HG03175 (cell line): ENCODE measurements around the gene COL18A1.
"Not testable (repeated sequence)": the region's sequence is repeated elsewhere in the genome, so short reads cannot be mapped to it uniquely, and the experiment has no call there.

Experiments
- ATAC-seq: cut with Tn5 transposase; IDR thresholded peaks from one replicate; pipeline ENCODE4 v1.9.1; 2021; ENCODE audit warnings: mild to moderate bottlenecking, moderate library complexity; ENCODE audit not compliant: unreplicated experiment

COL18A1 gene

GRCh38 chr21:45423968-45424853 lies 19.2 kb downstream of the COL18A1 start:
- no peak for ATAC-seq

- ATAC-seq: no peak
These were observed 20.2 kb downstream of the COL18A1 start for GRCh38 chr21:45424854-45425795.

GRCh38 chr21:45427331-45428271 lies 22.6 kb downstream of the COL18A1 start:
- ATAC-seq: no peak

GRCh38 chr21:45428534-45428933 lies 23.6 kb downstream of the COL18A1 start:
- ATAC-seq: no peak

- ATAC-seq: no peak
These were observed 24.5 kb downstream of the COL18A1 start for GRCh38 chr21:45429221-45430175.

GRCh38 chr21:45430521-45431501 lies 25.8 kb downstream of the COL18A1 start:
- ATAC-seq: no peak

GRCh38 chr21:45431781-45432572 lies 27.0 kb downstream of the COL18A1 start:
- no peak for ATAC-seq

GRCh38 chr21:45432575-45433255 lies 27.8 kb downstream of the COL18A1 start:
- ATAC-seq: no peak

- no peak for ATAC-seq
These were observed 28.3 kb downstream of the COL18A1 start for GRCh38 chr21:45433301-45433700.

- ATAC-seq: no peak
These were observed 29.1 kb downstream of the COL18A1 start for GRCh38 chr21:45433911-45434644.

GRCh38 chr21:45434645-45435217 lies 29.8 kb downstream of the COL18A1 start:
- no peak for ATAC-seq

- ATAC-seq: no peak
These were observed 30.5 kb downstream of the COL18A1 start for GRCh38 chr21:45435405-45435981.

GRCh38 chr21:45436351-45437065 lies 31.5 kb downstream of the COL18A1 start:
- ATAC-seq: no peak

GRCh38 chr21:45437844-45438243 lies 32.9 kb downstream of the COL18A1 start:
- not testable (repeated sequence) for ATAC-seq
